HEK293 (cell line): ENCODE results near the gene AKAP6.

Source experiments
- CTCF ChIP-seq: fragments of 450-650 bp; formaldehyde crosslinking; IDR thresholded peaks from 2 replicates; pipeline ENCODE4 v1.5.1; 2016; ENCODE audit warnings: missing biosample characterization, missing genetic modification characterization
- KLF10 ChIP-seq: fragments of 450-650 bp; IDR thresholded peaks from 2 replicates; pipeline ENCODE4 v1.5.1; 2018; ENCODE audit warnings: missing biosample characterization, mild to moderate bottlenecking, missing genetic modification characterization
- REST ChIP-seq: fragments of 450-650 bp; formaldehyde crosslinking; IDR thresholded peaks from 2 replicates; pipeline ENCODE4 v1.5.1; 2016; ENCODE audit warnings: missing biosample characterization, missing genetic modification characterization
- YY1 ChIP-seq: fragments of 450-650 bp; formaldehyde crosslinking; IDR thresholded peaks from 2 replicates; pipeline ENCODE4 v1.5.1; 2018; ENCODE audit warnings: missing biosample characterization, missing genetic modification characterization
- ZNF132 ChIP-seq: fragments of 450-650 bp; formaldehyde crosslinking; IDR thresholded peaks from 2 replicates; pipeline ENCODE4 v1.5.1; 2017; ENCODE audit warnings: missing biosample characterization, missing genetic modification characterization, borderline replicate concordance
- ZNF174 ChIP-seq: fragments of 450-650 bp; formaldehyde crosslinking; IDR thresholded peaks from 2 replicates; pipeline ENCODE4 v1.5.0; 2017; ENCODE audit warnings: missing biosample characterization, mild to moderate bottlenecking, missing genetic modification characterization
- ZNF266 ChIP-seq: fragments of 450-650 bp; formaldehyde crosslinking; IDR thresholded peaks from 2 replicates; pipeline ENCODE4 v1.5.1; 2016; ENCODE audit warnings: missing biosample characterization, missing genetic modification characterization, low read depth
- ZNF274 ChIP-seq, 2 experiments: fragments of 200-500 bp in 1 of 2; fragments of 450-650 bp in 1 of 2; sonication (Bioruptor generic) in 1 of 2; formaldehyde crosslinking in 1 of 2; IDR thresholded peaks; 2 replicates each; pipeline versions ENCODE4 v1.5.1 to v1.6.1; 2014 to 2016; ENCODE audit warnings: borderline replicate concordance in 1 of 2, inconsistent platforms in 1 of 2, low read length in 1 of 2, missing biosample characterization in 1 of 2, missing genetic modification characterization in 1 of 2
- ZNF558 ChIP-seq: fragments of 450-650 bp; formaldehyde crosslinking; IDR thresholded peaks from 2 replicates; pipeline ENCODE4 v1.5.1; 2016; ENCODE audit warnings: missing biosample characterization, missing genetic modification characterization
- ZNF629 ChIP-seq: fragments of 450-650 bp; formaldehyde crosslinking; IDR thresholded peaks from 2 replicates; pipeline ENCODE4 v1.5.1; 2017; ENCODE audit warnings: missing biosample characterization, missing genetic modification characterization
- ZNF660 ChIP-seq: fragments of 450-650 bp; IDR thresholded peaks from 2 replicates; pipeline ENCODE4 v1.5.1; 2018; ENCODE audit warnings: missing biosample characterization, mild to moderate bottlenecking, missing genetic modification characterization
- ZNF670 ChIP-seq: fragments of 450-650 bp; formaldehyde crosslinking; IDR thresholded peaks from 2 replicates; pipeline ENCODE4 v1.5.1; 2016; ENCODE audit warnings: missing biosample characterization, missing genetic modification characterization, low read depth
- ZNF701 ChIP-seq: fragments of 450-650 bp; formaldehyde crosslinking; IDR thresholded peaks from 2 replicates; pipeline ENCODE4 v1.5.1; 2016; ENCODE audit warnings: missing biosample characterization, missing genetic modification characterization

- TF ChIP-seq CTCF (tag by site-specific recombination) (no peak), ZNF174 (tag by site-specific recombination) (no peak), ZNF660 (no peak), KLF10 (tag by site-specific recombination) (no peak), ZNF266 (no peak), ZNF558 (tag by site-specific recombination) (no peak), YY1 (tag by site-specific recombination) (no peak), ZNF701 (tag by site-specific recombination) (no peak), ZNF670 (tag by site-specific recombination) (no peak), ZNF629 (tag by site-specific recombination) (no peak), ZNF132 (tag by site-specific recombination) (no peak), ZNF274 (IDR thresholded peaks at IDR 0.05; ENCODE audit: low read length) (no peak), ZNF274 (tag by site-specific recombination; IDR thresholded peaks at IDR 0.05; ENCODE audit: borderline replicate concordance) (no peak), REST (tag by site-specific recombination) (no peak)
Observed at GRCh38 chr14:32817780-32818179, 488.7 kb downstream of the AKAP6 start.
